Lung (tissue), 12 donors: ENCODE results near the gene TSHR. TPM values are rescaled to one million over a fixed set of nuclear protein-coding genes. Genes with fewer than 3 reads are reported as not detected.
"Not testable (repeated sequence)": the region's sequence is repeated elsewhere in the genome, so short reads cannot be mapped to it uniquely, and the experiment has no call there.

Experiments used
- ATAC-seq: fragments of 200-7000 bp; cut with Tn5 transposase; one replicate; pipeline ENCODE4 v1.9.1; 2020; ENCODE audit warnings: moderate number of reproducible peaks; ENCODE audit not compliant: insufficient read depth, low FRiP score
- DNase-seq, 3 donors: peaks; one replicate each; pipeline ENCODE4 v3.0.0-alpha.2; 2013 to 2017
- H3K27ac ChIP-seq, 2 donors: one replicate each; pipeline ENCODE4 v1.5.1; 2013; ENCODE audit warnings: mild to moderate bottlenecking in 2 of 2, moderate library complexity in 2 of 2, control low read depth in 1 of 2, inconsistent platforms in 1 of 2, low read depth in 1 of 2, low read length in 1 of 2
- H3K27me3 ChIP-seq, 3 donors: one replicate each; pipeline ENCODE4 v1.5.1; 2013; ENCODE audit warnings: low read length in 2 of 3; ENCODE audit not compliant: control insufficient read depth in 3 of 3, insufficient read depth in 3 of 3
- H3K36me3 ChIP-seq, 4 donors: one replicate each; pipeline ENCODE4 v1.5.1; 2013; ENCODE audit warnings: low read length in 4 of 4, mild to moderate bottlenecking in 1 of 4, moderate library complexity in 1 of 4; ENCODE audit not compliant: control insufficient read depth in 4 of 4, insufficient read depth in 4 of 4
- H3K4me1 ChIP-seq, 5 donors: one replicate each; pipeline ENCODE4 v1.5.1; 2013; ENCODE audit warnings: low read length in 5 of 5, mild to moderate bottlenecking in 2 of 5, moderate library complexity in 1 of 5; ENCODE audit not compliant: control insufficient read depth in 5 of 5, insufficient read depth in 5 of 5
- H3K4me3 ChIP-seq: one replicate; pipeline ENCODE4 v1.5.1; 2013; ENCODE audit warnings: mild to moderate bottlenecking, control low read depth, moderate library complexity
- H3K9ac ChIP-seq, 2 donors: one replicate each; pipeline ENCODE4 v1.5.1; 2013; ENCODE audit warnings: low read length in 2 of 2, control low read depth in 1 of 2; ENCODE audit not compliant: insufficient read depth in 1 of 2
- H3K9me3 ChIP-seq, 4 donors: one replicate each; pipeline ENCODE4 v1.5.1; 2013; ENCODE audit warnings: low read length in 3 of 4, mild to moderate bottlenecking in 1 of 4, moderate library complexity in 1 of 4; ENCODE audit not compliant: control insufficient read depth in 4 of 4, insufficient read depth in 3 of 4
- CTCF ChIP-seq: IDR thresholded peaks from 2 replicates; pipeline ENCODE4 v1.5.1; 2012; ENCODE audit warnings: mild to moderate bottlenecking; ENCODE audit errors: control extremely low read depth, extremely low read depth
- WGBS, 2 donors: extraction: QIAGEN DNeasy Blood & Tissue Kit; methylation state at CpG; one replicate each; pipeline ENCODE4 v1.1.7; 2013; 5-methylcytosine and 5-hydroxymethylcytosine counted together
- polyA plus RNA-seq, 2 donors: library from polyadenylated mRNA; stranded (reverse); fragments of 200-250 nt; gene quantifications; one replicate each; pipeline ENCODE4 v1.2.1, GENCODE V29; 2013
- total RNA-seq, 2 donors: library from RNA; depleted of rRNA in 1 of 2; stranded (reverse); fragments of >200 nt in 1 of 2; gene quantifications; one replicate each; pipeline ENCODE4 v1.2.1, GENCODE V29; 2014 to 2021
- donor health status: control.
- donor health status: control.
- donor health status: Bipolar disorder and iron deficiency.
- donor health status: healthy.
- donor health status: DM: yes; HTN: yes; CAD: no.

TSHR gene
- total and polyA plus RNA-seq, 4 donors = 0.04 to 0.31 (median 0.07) TPM; not detected in 1

DNA sequence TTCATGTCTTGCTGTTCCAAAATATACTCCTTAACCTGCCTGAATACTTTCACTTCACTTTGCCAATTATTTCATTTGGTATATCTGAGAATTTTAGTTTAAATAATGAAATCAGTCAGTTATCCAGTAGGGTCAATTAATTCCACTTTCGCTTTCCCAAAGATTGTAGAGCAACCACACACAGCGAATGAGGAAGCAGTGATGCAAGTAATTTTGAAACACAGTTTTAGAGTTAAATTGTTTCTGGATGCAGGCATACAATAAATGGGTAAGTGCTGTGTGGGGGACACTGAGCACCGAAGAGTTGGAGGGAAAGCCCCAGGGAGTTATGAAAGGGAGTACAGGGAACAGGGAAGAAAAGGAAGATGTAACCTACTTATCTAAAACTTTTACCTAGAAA, 62.8 kb downstream of the TSHR start:
- Histone ChIP-seq H3K36me3 (no peaks in the 10 kb centered on the region), H3K4me1 (no peaks in the 10 kb centered on the region), H3K4me3 (no peak overlapping the region), H3K9me3 (peaks cover 0 to 4% (median 0%) of the 10 kb centered on the region in 4 donors), H3K27me3 (no peaks in the 10 kb centered on the region), H3K27ac (no peak overlapping the region), H3K9ac (no peak overlapping the region)
- 39 to 66% methylated on average over 3 of the region's 3 CpGs for WGBS, 2 donors
- ATAC-seq (no peak), DNase-seq (no peak)
- TF ChIP-seq CTCF = no peak

DNA sequence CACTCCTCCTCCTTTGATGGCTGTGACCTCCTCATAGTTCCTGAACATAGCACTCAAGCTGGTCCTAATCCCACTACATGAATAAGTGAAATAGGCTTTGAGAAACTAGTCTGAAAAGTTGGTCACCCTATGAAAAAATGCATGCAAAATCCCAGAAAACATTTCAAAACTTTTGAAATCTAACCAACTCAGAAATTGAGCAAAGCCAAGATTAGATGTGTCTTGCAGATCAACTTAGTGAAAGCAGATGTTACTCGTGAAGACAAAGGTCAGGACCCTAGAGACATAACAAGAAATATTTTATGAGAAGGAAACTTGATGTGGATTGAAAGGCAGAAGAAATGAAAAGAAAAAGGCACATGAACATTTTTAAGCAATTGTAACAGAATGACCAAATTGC, 63.3 kb downstream of the TSHR start:
- no peak overlapping the region for H3K9ac ChIP-seq
- no peaks in the 10 kb centered on the region for H3K4me1 ChIP-seq
- H3K9me3 ChIP-seq = peaks cover 0 to under 1% (median 0%) of the 10 kb centered on the region in 4 donors
- H3K27me3 ChIP-seq = no peaks in the 10 kb centered on the region
- ATAC-seq (no peak), DNase-seq (no peak)
- no peak overlapping the region for H3K27ac ChIP-seq
- 35 to 51% methylated on average over 1 of the region's 1 CpG for WGBS, 2 donors
- no peak for TF ChIP-seq CTCF
- H3K36me3 ChIP-seq = no peaks in the 10 kb centered on the region
- H3K4me3 ChIP-seq = no peak overlapping the region

DNA sequence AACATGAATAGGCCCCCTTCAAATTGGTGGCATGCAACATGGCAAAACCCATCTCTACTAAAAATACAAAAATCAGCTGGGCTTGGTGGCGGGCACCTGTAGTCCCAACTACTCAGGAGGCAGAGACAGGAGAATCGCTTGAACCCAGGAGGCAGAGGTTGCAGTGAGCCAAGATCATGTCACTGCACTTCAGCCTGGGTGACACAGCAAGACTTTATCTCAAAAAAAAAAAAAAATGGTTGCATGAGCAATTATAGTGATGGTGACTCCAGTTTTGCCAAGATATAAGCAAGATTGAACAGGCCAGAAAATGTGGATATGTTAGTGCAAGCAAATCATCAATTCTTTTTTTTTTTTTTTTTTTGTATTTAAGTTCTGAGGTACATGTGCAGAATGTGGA, 63.7 kb downstream of the TSHR start:
- not testable (repeated sequence) for H3K27me3 ChIP-seq, DNase-seq, H3K9me3 ChIP-seq, H3K4me1 ChIP-seq, H3K36me3 ChIP-seq, H3K4me3 ChIP-seq, ATAC-seq, H3K9ac ChIP-seq, H3K27ac ChIP-seq
- WGBS, 2 donors = 96 to 97% methylated on average over 2 of the region's 2 CpGs

DNA sequence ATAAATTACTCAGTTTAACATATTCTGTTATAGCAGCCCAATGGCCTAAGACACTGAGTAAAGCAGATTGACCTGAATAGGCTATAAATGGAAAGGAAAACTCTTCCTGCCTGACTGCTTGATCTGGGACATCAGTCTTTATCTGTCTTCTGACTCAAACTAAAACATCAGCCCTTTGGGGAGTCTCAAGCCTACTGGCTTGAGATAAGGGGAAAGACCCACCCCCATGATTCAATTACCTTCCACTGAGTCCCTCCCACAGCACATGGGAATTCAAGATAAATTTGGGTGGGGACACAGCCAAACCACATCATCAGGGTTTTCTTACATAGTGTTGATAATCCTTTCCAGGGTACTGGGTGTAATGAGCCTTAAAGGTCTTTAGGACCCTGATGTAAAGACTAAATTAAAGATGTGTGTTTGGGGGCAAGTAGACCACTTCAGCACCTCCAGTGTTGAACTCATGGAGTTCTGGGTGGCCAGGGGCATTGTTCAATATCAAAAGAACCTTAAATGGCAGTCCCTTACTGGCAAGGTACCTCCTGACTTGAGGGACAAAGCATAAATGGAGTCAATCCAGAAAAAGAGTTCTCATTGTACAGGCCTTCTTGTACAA, 67.8 kb downstream of the TSHR start:
- H3K9ac ChIP-seq = no peak overlapping the region
- ATAC-seq = no peak
- no peak for TF ChIP-seq CTCF

More for the DNA sequence above, 67.8 kb downstream of the TSHR start:
- H3K27ac ChIP-seq = no peak overlapping the region
- no peak overlapping the region for H3K4me3 ChIP-seq
- H3K9me3 ChIP-seq = no peaks in the 10 kb centered on the region
- H3K4me1 ChIP-seq = no peaks in the 10 kb centered on the region
- H3K36me3 ChIP-seq = no peaks in the 10 kb centered on the region
- no peak for DNase-seq
- H3K27me3 ChIP-seq = no peaks in the 10 kb centered on the region
